SK-N-SH (cell line): ENCODE measurements around the gene CFDP1. TPM values are rescaled to one million over a fixed set of nuclear protein-coding genes. Genes with fewer than 3 reads are reported as not detected.
"Not testable (repeated sequence)": the region's sequence is repeated elsewhere in the genome, so short reads cannot be mapped to it uniquely, and the experiment has no call there.

ENCODE experiments used
- CTCF ChIA-PET: fragments of 300-600, 350-600 bp; formaldehyde crosslinking; extraction: SDS; loops from one replicate; lab custom pipeline; 2021; lab: Yijun Ruan, JAX
- POLR2A ChIA-PET: fragments of 350-600 bp; sonication (Branson Sonifier 250); formaldehyde crosslinking; extraction: SDS; loops from one replicate; lab custom pipeline; 2020; ENCODE audit warnings: antibody characterized with exemption, inconsistent platforms; lab: Yijun Ruan, JAX
- DNase-seq: peaks from one replicate; pipeline ENCODE4 v3.0.0; 2012
- H2AFZ ChIP-seq: fragments of 200-600 bp; sonication (generic); 2 replicates; pipeline ENCODE4 v1.8.1; 2016; ENCODE audit warnings: antibody characterized with exemption, mild to moderate bottlenecking, low read depth
- H3F3A ChIP-seq: fragments of 200-600 bp; sonication (generic); replicated peaks from 2 replicates; pipeline ENCODE3; 2016; ENCODE audit warnings: antibody characterized with exemption, mild to moderate bottlenecking; ENCODE audit not compliant: insufficient read depth
- H3K27ac ChIP-seq, 2 experiments: fragments of 200-500 bp in 1 of 2; fragments of 200-600 bp in 1 of 2; sonication (Bioruptor generic) in 1 of 2; sonication (generic), shearing (Covaris generic) in 1 of 2; 2 replicates each; pipeline versions ENCODE4 v1.5.1 to v1.6.1; 2014 to 2016; ENCODE audit warnings: low read depth in 2 of 2, inconsistent platforms in 1 of 2, low read length in 1 of 2, mild to moderate bottlenecking in 1 of 2, mixed read lengths in 1 of 2
- H3K27me3 ChIP-seq: fragments of 200-600 bp; sonication (generic), shearing (Covaris generic); 2 replicates; pipeline ENCODE4 v1.6.1; 2016; ENCODE audit warnings: mixed run types; ENCODE audit not compliant: insufficient read depth
- H3K36me3 ChIP-seq, 2 experiments: fragments of 200-500 bp in 1 of 2; fragments of 200-600 bp in 1 of 2; sonication (Bioruptor generic) in 1 of 2; sonication (generic) in 1 of 2; replicated peaks in 1 of 2; 2 replicates each; pipeline versions ENCODE3 to v1.5.1; 2014 to 2016; ENCODE audit warnings: low read length in 1 of 2, mild to moderate bottlenecking in 1 of 2; ENCODE audit not compliant: insufficient read depth in 2 of 2, control insufficient read depth in 1 of 2
- H3K4me1 ChIP-seq, 2 experiments: fragments of 200-500 bp in 1 of 2; fragments of 200-600 bp in 1 of 2; sonication (Bioruptor generic) in 1 of 2; sonication (generic), shearing (Covaris generic) in 1 of 2; 2 replicates each; pipeline versions ENCODE4 v1.5.1 to v1.6.1; 2014 to 2016; ENCODE audit warnings: low read depth in 1 of 2, low read length in 1 of 2, mixed run types in 1 of 2; ENCODE audit not compliant: insufficient read depth in 2 of 2, control insufficient read depth in 1 of 2
- H3K4me2 ChIP-seq: fragments of 200-600 bp; sonication (generic), shearing (Covaris generic); 2 replicates; pipeline ENCODE4 v1.6.1; 2017; ENCODE audit warnings: mixed run types
- H3K4me3 ChIP-seq, 2 experiments: fragments of 200-500 bp in 1 of 2; fragments of 200-600 bp in 1 of 2; sonication (Bioruptor generic) in 1 of 2; sonication (generic), shearing (Covaris generic) in 1 of 2; 2 replicates each; pipeline versions ENCODE4 v1.5.1 to v1.8.1; 2014 to 2016; ENCODE audit warnings: low read depth in 2 of 2, inconsistent platforms in 1 of 2, low read length in 1 of 2, mild to moderate bottlenecking in 1 of 2, mixed read lengths in 1 of 2, moderate library complexity in 1 of 2
- H3K79me2 ChIP-seq: fragments of 200-600 bp; sonication (generic); 2 replicates; pipeline ENCODE4 v1.8.1; 2017; ENCODE audit warnings: mild to moderate bottlenecking; ENCODE audit not compliant: insufficient read depth
- H3K9ac ChIP-seq: fragments of 200-600 bp; sonication (generic); 2 replicates; pipeline ENCODE4 v1.6.1; 2017; ENCODE audit warnings: mixed run types
- H3K9me2 ChIP-seq: fragments of 200-600 bp; sonication (generic); 2 replicates; pipeline ENCODE4 v1.6.1; 2017; ENCODE audit warnings: mixed run types
- H3K9me3 ChIP-seq: fragments of 200-600 bp; sonication (generic); 2 replicates; pipeline ENCODE4 v1.6.1; 2017; ENCODE audit warnings: mixed run types, mild to moderate bottlenecking, moderate library complexity
- H4K20me1 ChIP-seq: fragments of 200-600 bp; sonication (generic); 2 replicates; pipeline ENCODE4 v1.6.1; 2017; ENCODE audit warnings: mild to moderate bottlenecking, mixed run types; ENCODE audit not compliant: insufficient read depth
- MXI1 ChIP-seq: IDR thresholded peaks from 2 replicates; pipeline ENCODE4 v1.6.1; 2012; ENCODE audit warnings: mild to moderate bottlenecking, low read depth, low read length, improper control_type of control experiment
- POLR2AphosphoS5 ChIP-seq: IDR thresholded peaks from 2 replicates; pipeline ENCODE4 v1.6.1; 2012; ENCODE audit warnings: low read depth, low read length
- RAD21 ChIP-seq: IDR thresholded peaks from 2 replicates; pipeline ENCODE4 v1.6.1; 2012; ENCODE audit warnings: mild to moderate bottlenecking, low read length
- SMC3 ChIP-seq: IDR thresholded peaks from 2 replicates; pipeline ENCODE4 v1.6.1; 2012; ENCODE audit warnings: low read depth, low read length, improper control_type of control experiment
- TAF1 ChIP-seq: IDR thresholded peaks from 2 replicates; pipeline ENCODE4 v1.6.1; 2012; ENCODE audit warnings: low read depth, mild to moderate bottlenecking, low read length, moderate library complexity, borderline replicate concordance
- USF1 ChIP-seq: IDR thresholded peaks from 2 replicates; pipeline ENCODE4 v1.4.0; 2012; ENCODE audit warnings: low read depth, borderline replicate concordance
- WGBS: methylation state at CpG from one replicate; pipeline ENCODE4 v1.1.6; 2017; ENCODE audit warnings: low lambda C conversion rate; 5-methylcytosine and 5-hydroxymethylcytosine counted together
- polyA plus RNA-seq, 3 experiments: library from polyadenylated mRNA; depleted of rRNA; stranded (reverse); fragments of >200 nt; gene quantifications; 2 replicates each; pipeline ENCODE4 v1.2.3, GENCODE V29; 2012
- TF ChIP-seq, protein P1 (sequence below): fragments of 150-350 bp; IDR thresholded peaks from 2 replicates; pipeline ENCODE4 v1.6.1; 2016; ENCODE audit warnings: mild to moderate bottlenecking, low read depth, low read length
- TF ChIP-seq, protein P2 (sequence below): IDR thresholded peaks from 2 replicates; pipeline ENCODE4 v1.4.0; 2012; ENCODE audit warnings: low read depth, borderline replicate concordance

The CFDP1 gene
- polyA plus RNA-seq, 1 of the 3 experiments (the other 2 are of a cell fraction): 46.0 TPM

GRCh38 chr16:75429621-75430403 is 3.5 kb downstream of the CFDP1 start (continued):
- no peak for TF ChIP-seq RAD21
- TF ChIP-seq, protein P1, sequence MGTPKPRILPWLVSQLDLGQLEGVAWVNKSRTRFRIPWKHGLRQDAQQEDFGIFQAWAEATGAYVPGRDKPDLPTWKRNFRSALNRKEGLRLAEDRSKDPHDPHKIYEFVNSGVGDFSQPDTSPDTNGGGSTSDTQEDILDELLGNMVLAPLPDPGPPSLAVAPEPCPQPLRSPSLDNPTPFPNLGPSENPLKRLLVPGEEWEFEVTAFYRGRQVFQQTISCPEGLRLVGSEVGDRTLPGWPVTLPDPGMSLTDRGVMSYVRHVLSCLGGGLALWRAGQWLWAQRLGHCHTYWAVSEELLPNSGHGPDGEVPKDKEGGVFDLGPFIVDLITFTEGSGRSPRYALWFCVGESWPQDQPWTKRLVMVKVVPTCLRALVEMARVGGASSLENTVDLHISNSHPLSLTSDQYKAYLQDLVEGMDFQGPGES: no peak
- no peak for TF ChIP-seq USF1
- TF ChIP-seq MXI1: no peak
- TF ChIP-seq, protein P2, sequence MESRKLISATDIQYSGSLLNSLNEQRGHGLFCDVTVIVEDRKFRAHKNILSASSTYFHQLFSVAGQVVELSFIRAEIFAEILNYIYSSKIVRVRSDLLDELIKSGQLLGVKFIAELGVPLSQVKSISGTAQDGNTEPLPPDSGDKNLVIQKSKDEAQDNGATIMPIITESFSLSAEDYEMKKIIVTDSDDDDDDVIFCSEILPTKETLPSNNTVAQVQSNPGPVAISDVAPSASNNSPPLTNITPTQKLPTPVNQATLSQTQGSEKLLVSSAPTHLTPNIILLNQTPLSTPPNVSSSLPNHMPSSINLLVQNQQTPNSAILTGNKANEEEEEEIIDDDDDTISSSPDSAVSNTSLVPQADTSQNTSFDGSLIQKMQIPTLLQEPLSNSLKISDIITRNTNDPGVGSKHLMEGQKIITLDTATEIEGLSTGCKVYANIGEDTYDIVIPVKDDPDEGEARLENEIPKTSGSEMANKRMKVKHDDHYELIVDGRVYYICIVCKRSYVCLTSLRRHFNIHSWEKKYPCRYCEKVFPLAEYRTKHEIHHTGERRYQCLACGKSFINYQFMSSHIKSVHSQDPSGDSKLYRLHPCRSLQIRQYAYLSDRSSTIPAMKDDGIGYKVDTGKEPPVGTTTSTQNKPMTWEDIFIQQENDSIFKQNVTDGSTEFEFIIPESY: no peak
- no peak for TF ChIP-seq TAF1
- no peak for TF ChIP-seq POLR2AphosphoS5
- TF ChIP-seq SMC3: no peak

- peaks cover 100% of the 10 kb centered on the region for H3K79me2 ChIP-seq
- H4K20me1 ChIP-seq, POLR2A ChIA-PET: not testable (repeated sequence)
Measured at GRCh38 chr16:75426524-75426923, 6.8 kb downstream of the CFDP1 start.

DNA sequence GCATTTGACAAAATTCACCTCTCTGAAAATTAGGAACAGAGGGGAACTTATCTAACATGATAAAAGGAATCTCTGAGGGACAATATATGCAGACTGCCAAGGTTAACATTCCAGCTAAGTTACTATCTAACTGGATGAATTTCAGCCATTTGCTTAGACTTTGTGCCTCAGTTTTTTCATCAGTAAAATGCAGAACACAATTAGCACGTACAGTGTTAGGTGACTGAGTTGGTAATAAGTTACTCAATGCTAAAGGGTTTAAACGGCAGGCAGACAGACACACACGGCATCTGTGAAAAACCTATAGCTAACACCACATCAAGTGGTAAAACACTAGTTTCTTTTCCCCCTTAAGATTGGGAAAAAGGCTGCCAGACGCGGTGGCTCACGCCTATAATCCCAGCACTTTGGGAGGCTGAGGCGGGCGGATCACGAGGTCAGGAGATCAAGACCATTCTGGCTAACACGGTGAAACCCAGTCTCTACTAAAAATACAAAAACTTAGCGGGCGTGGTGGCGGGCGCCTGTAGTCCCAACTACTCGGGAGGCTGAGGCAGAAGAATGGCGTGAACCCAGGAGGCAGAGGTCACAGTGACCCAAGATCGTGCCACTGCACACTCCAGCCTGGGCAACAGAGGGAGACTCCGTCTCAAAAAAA is 9.1 kb downstream of the CFDP1 start:
- H4K20me1 ChIP-seq, H3K4me3 ChIP-seq, POLR2A ChIA-PET, H3K9me3 ChIP-seq, DNase-seq, H3K4me2 ChIP-seq, H3K27ac ChIP-seq, H3K36me3 ChIP-seq, H3K27me3 ChIP-seq, H2AFZ ChIP-seq, H3K9ac ChIP-seq, H3K9me2 ChIP-seq: not testable (repeated sequence)
- CTCF ChIA-PET: interaction anchor here (0.9 to 2.1 kb wide), 4 partner anchors 19 to 163 kb away, joined by 3 to 9 read pairs (median 3); no protein-coding TSS in a partner anchor
- Histone ChIP-seq H3K79me2 (peaks cover 100% of the 10 kb centered on the region), H3F3A (peaks cover 23% of the 10 kb centered on the region), H3K4me1 (peaks cover 9 to 19% of the 10 kb centered on the region in 2 experiments; a peak in 3 of 4 replicates)
- WGBS: 88% methylated on average over 18 of the region's 18 CpGs

More at GRCh38 chr16:75426524-75426923, 6.8 kb downstream of the CFDP1 start:
- H3K9ac ChIP-seq, H3K4me3 ChIP-seq, H3K4me2 ChIP-seq, H3K9me3 ChIP-seq, H3K4me1 ChIP-seq, H3K27ac ChIP-seq, H3K36me3 ChIP-seq, H2AFZ ChIP-seq, H3K9me2 ChIP-seq, H3K27me3 ChIP-seq, DNase-seq, CTCF ChIA-PET: not testable (repeated sequence)
- H3F3A ChIP-seq: peaks cover 14% of the 10 kb centered on the region
- WGBS: 51% methylated on average over 2 of the region's 2 CpGs
